AG10803 (cell line): Measurements from ENCODE around the gene SLC26A1.
"Not testable (repeated sequence)": the region's sequence is repeated elsewhere in the genome, so short reads cannot be mapped to it uniquely, and the experiment has no call there.

Experiments used
- DNase-seq: peaks from one replicate; pipeline ENCODE4 v3.0.0; 2010; ENCODE audit warnings: low read depth
- H3K4me3 ChIP-seq: 2 replicates; pipeline ENCODE4 v1.5.1; 2011; ENCODE audit warnings: mild to moderate bottlenecking, low read length, control low read depth
- TF ChIP-seq, protein P1 (sequence below): conservative IDR thresholded peaks from 2 replicates; pipeline ENCODE4 v1.5.1; 2011; ENCODE audit warnings: mild to moderate bottlenecking, low read length, control low read depth, inconsistent platforms

SLC26A1 gene

DNA sequence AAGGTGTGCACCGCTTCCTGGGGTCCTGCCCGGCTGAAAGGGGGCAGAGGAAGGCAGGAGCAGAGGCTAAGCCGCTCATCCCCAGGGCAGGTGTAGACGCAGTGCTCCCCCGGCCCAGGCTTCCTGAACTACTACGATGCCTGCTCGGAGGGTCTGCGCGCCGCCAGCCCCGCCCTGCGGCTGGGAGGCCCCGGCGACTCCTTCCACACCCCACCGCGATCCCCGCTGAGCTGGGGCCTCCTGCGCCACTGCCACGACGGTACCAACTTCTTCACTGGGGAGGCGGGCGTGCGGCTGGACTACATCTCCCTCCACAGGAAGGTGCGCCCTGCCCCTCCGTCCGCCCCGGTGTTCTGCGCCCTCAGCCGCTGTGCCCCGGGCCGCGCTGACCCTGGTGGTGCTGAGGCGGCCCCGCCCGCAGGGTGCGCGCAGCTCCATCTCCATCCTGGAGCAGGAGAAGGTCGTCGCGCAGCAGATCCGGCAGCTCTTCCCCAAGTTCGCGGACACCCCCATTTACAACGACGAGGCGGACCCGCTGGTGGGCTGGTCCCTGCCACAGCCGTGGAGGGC lies 8.4 kb upstream of the SLC26A1 start:
- DNase-seq: no peak
- no peak overlapping the region for H3K4me3 ChIP-seq
- TF ChIP-seq, protein P1, sequence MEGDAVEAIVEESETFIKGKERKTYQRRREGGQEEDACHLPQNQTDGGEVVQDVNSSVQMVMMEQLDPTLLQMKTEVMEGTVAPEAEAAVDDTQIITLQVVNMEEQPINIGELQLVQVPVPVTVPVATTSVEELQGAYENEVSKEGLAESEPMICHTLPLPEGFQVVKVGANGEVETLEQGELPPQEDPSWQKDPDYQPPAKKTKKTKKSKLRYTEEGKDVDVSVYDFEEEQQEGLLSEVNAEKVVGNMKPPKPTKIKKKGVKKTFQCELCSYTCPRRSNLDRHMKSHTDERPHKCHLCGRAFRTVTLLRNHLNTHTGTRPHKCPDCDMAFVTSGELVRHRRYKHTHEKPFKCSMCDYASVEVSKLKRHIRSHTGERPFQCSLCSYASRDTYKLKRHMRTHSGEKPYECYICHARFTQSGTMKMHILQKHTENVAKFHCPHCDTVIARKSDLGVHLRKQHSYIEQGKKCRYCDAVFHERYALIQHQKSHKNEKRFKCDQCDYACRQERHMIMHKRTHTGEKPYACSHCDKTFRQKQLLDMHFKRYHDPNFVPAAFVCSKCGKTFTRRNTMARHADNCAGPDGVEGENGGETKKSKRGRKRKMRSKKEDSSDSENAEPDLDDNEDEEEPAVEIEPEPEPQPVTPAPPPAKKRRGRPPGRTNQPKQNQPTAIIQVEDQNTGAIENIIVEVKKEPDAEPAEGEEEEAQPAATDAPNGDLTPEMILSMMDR: no peak

DNA sequence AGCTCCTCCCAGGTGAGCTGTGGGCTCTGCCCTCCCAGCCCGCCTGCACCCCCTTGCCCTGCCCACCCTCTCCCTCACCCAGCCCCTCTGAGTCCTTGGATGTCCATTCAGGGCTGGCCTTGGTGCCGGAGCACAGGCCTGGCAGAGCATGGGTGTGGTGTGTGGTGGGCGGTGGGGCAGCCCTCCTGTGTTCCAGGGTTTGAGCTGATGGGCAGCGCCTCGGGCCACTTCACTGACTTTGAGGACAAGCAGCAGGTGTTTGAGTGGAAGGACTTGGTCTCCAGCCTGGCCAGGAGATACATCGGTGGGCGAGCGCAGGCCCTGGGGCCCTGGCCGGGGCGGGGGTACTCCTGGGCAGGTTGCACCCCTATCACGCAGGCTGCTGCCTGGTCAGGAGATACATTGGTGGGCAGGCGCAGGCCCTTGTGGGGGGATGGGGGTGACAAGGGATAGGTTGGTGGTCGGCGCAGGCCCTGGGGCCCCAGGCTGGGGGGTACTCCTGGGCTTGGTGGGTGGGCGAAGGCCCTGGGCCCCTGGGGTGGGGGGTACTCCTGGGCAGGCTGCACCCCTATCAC lies 7.6 kb upstream of the SLC26A1 start:
- DNase-seq: no peak
- H3K4me3 ChIP-seq: no peak overlapping the region
- TF ChIP-seq, protein P1: no peak

GRCh38 chr4:999882-1000425 lies 6.8 kb upstream of the SLC26A1 start:
- no peak overlapping the region for H3K4me3 ChIP-seq
- TF ChIP-seq, protein P1: no peak
- DNase-seq: no peak

GRCh38 chr4:999240-999863 lies 6.1 kb upstream of the SLC26A1 start:
- DNase-seq: not testable (repeated sequence)

DNA sequence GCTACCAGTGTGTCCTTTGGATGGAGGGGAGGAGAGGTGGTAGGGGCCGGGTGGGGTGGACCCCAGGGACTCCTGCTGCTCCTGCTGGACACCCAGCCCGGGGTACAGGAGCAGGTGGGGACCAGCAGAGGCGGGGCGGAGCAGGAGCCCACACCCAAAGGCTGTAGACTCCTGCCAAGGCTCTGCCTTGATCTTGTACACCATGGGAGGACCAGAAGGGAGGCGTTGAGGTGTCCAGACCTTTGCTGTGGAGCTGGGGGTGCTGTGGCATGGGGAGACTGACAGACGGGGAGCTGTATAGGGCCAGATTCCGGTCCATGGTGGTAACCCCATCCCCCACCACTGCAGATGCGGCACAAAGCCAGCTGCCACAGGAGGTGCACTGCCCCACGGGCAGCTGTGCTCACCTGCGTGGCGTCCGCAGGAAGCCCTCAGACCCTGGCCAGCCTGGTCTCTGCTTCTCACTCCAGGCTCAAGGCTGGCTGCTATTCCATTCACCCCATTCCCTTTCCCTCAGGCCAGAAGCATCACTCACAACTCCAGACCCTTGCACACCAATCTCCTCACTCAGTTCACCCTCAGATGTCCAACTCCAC lies 5.0 kb upstream of the SLC26A1 start:
- H3K4me3 ChIP-seq: no peak overlapping the region
- no peak for DNase-seq

More at GRCh38 chr4:999240-999863, 6.1 kb upstream of the SLC26A1 start:
- not testable (repeated sequence) for H3K4me3 ChIP-seq

DNA sequence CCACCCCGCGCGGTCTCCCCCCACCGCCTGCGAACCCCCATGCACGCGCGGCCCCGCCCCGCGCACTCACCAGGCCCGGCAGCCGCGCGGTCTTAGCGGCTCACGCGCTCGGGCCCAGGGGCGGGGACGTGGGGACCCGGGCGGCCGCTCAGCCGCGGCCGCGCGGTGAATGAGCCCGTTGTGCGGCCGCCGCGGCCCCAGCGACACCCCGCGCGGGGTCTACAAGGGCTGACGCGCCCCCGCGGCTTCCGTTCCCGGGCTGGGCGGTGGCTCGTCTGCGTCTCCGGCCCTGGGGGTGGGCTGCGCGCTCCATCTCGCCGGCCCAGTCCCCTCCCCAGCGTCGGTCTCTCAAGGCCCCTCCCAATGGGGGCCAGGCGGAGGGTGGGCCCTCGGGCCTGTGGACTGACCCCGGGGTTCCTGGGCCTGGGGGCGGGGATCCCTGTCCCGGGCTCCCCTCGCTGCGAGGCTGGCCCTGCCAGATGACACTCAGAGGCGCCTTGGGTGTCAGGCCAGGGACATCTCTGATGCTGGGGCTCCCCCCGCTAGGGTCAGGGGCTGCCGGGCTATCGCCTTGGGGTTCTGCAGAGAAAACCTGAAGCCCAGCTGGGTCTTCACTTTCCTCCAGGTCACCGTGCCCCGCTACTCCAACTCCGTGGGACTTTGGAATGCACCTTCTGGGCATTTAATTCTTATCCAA lies 4.3 kb upstream of the SLC26A1 start:
- no peak for DNase-seq
- TF ChIP-seq, protein P1: no peak
- no peak overlapping the region; the same call in 1 of the 2 replicates for H3K4me3 ChIP-seq

More for the DNA sequence above, 5.0 kb upstream of the SLC26A1 start:
- TF ChIP-seq, protein P1: no peak

GRCh38 chr4:996997-997374 lies 3.8 kb upstream of the SLC26A1 start:
- no peak overlapping the region for H3K4me3 ChIP-seq

More at GRCh38 chr4:996997-997374, 3.8 kb upstream of the SLC26A1 start:
- DNase-seq: no peak
- TF ChIP-seq, protein P1: no peak
